ENCODE results near the gene CYP2S1.
"Not testable (repeated sequence)": the region's sequence is repeated elsewhere in the genome, so short reads cannot be mapped to it uniquely, and the experiment has no call there.

The CYP2S1 gene

GRCh38 chr19:41226874-41227390 lies 33.9 kb downstream of the CYP2S1 start:
- peak; percentile 13 to 25 for DNase-seq

GRCh38 chr19:41228486-41228885 lies 35.5 kb downstream of the CYP2S1 start:
- no peak for DNase-seq

GRCh38 chr19:41229338-41229737 lies 36.3 kb downstream of the CYP2S1 start:
- not testable (repeated sequence) for DNase-seq

GRCh38 chr19:41230067-41230857 lies 37.2 kb downstream of the CYP2S1 start:
- no peak for DNase-seq

- DNase-seq = no peak
These were observed 39.7 kb downstream of the CYP2S1 start for GRCh38 chr19:41232686-41233085.

- DNase-seq = no peak
These were observed 40.8 kb downstream of the CYP2S1 start for GRCh38 chr19:41233748-41234240.

GRCh38 chr19:41234512-41235168 lies 41.6 kb downstream of the CYP2S1 start:
- no peak for DNase-seq

- no peak for DNase-seq
These were observed 42.5 kb downstream of the CYP2S1 start for GRCh38 chr19:41235480-41235879.

GRCh38 chr19:41238244-41238643 lies 45.2 kb downstream of the CYP2S1 start:
- DNase-seq = no peak

- no peak for DNase-seq
These were observed 46.3 kb downstream of the CYP2S1 start for GRCh38 chr19:41239363-41239762.

GRCh38 chr19:41239961-41240574 lies 47.0 kb downstream of the CYP2S1 start:
- DNase-seq = no peak

- no peak for DNase-seq
These were observed 48.8 kb downstream of the CYP2S1 start for GRCh38 chr19:41241859-41242258.

- DNase-seq = no peak
These were observed 51.1 kb downstream of the CYP2S1 start for GRCh38 chr19:41244117-41244516.

- DNase-seq = no peak
These were observed 52.8 kb downstream of the CYP2S1 start for GRCh38 chr19:41245843-41246242.

GRCh38 chr19:41248895-41249294 lies 55.9 kb downstream of the CYP2S1 start:
- DNase-seq = no peak

- DNase-seq = no peak
These were observed 56.8 kb downstream of the CYP2S1 start for GRCh38 chr19:41249707-41250423.

- no peak for DNase-seq
These were observed 60.6 kb downstream of the CYP2S1 start for GRCh38 chr19:41253660-41254059.

GRCh38 chr19:41255171-41255570 lies 62.2 kb downstream of the CYP2S1 start:
- DNase-seq = no peak

Measured in activated CD4-positive, alpha-beta T cell treated with anti-CD3 and anti-CD28 coated beads, Interleukin-2, amount 50 U/mL, for 48 hours (primary cell).